NT2/D1 (cell line): ENCODE data around the gene DMD.

Experiments
- DNase-seq: peaks from one replicate; pipeline ENCODE4 v3.0.0-alpha.2; 2011; ENCODE audit warnings: low read depth, low spot score
- H3K27me3 ChIP-seq: 2 replicates; pipeline ENCODE4 v1.6.0; 2011; ENCODE audit warnings: mild to moderate bottlenecking; ENCODE audit not compliant: insufficient read length, insufficient read depth
- H3K36me3 ChIP-seq: 2 replicates; pipeline ENCODE4 v1.6.1; 2011; ENCODE audit warnings: mild to moderate bottlenecking, low read length, mixed read lengths; ENCODE audit not compliant: insufficient read depth, insufficient read length
- H3K4me1 ChIP-seq: 2 replicates; pipeline ENCODE4 v1.5.1; 2011; ENCODE audit not compliant: insufficient read depth, insufficient read length
- H3K4me3 ChIP-seq: 2 replicates; pipeline ENCODE4 v1.5.1; 2011; ENCODE audit warnings: low read depth; ENCODE audit not compliant: insufficient read length
- H3K9ac ChIP-seq: 2 replicates; pipeline ENCODE4 v1.6.0; 2011; ENCODE audit warnings: low read depth; ENCODE audit not compliant: insufficient read length
- H3K9me3 ChIP-seq: 2 replicates; pipeline ENCODE4 v1.5.1; 2011; ENCODE audit warnings: mild to moderate bottlenecking, low read length; ENCODE audit not compliant: insufficient read depth
- SUZ12 ChIP-seq: IDR thresholded peaks from 2 replicates; pipeline ENCODE4 v1.6.1; 2011; ENCODE audit not compliant: insufficient read length, insufficient read depth; ENCODE audit errors: extremely low read depth
- YY1 ChIP-seq: IDR thresholded peaks from 2 replicates; pipeline ENCODE4 v1.6.1; 2011; ENCODE audit not compliant: insufficient read length, insufficient read depth
- ZNF274 ChIP-seq: IDR thresholded peaks from 2 replicates; pipeline ENCODE4 v1.6.1; 2011; ENCODE audit warnings: mild to moderate bottlenecking, low read depth, low read length

Gene DMD

GRCh38 chrX:31606771-31607170 lies 1604.6 kb downstream of the DMD start:
- Histone ChIP-seq H3K27me3 (no peaks in the 10 kb centered on the region), H3K4me1 (no peaks in the 10 kb centered on the region), H3K36me3 (no peaks in the 10 kb centered on the region), H3K9me3 (no peaks in the 10 kb centered on the region), H3K4me3 (no peak overlapping the region), H3K9ac (no peak overlapping the region)
- DNase-seq, result no peak
- TF ChIP-seq YY1 (no peak), ZNF274 (no peak)

GRCh38 chrX:31604629-31605221 lies 1606.6 kb downstream of the DMD start:
- no peak overlapping the region for H3K9ac ChIP-seq
- H3K4me1 ChIP-seq, result no peaks in the 10 kb centered on the region
- H3K27me3 ChIP-seq, result no peaks in the 10 kb centered on the region
- DNase-seq, result no peak
- TF ChIP-seq SUZ12, result no peak
- TF ChIP-seq YY1, result no peak
- no peak for TF ChIP-seq ZNF274
- no peaks in the 10 kb centered on the region for H3K36me3 ChIP-seq
- no peak overlapping the region for H3K4me3 ChIP-seq
- H3K9me3 ChIP-seq, result no peaks in the 10 kb centered on the region

- TF ChIP-seq SUZ12 (no peak), YY1 (no peak), ZNF274 (no peak)
- Histone ChIP-seq H3K4me3 (no peak overlapping the region), H3K9ac (no peak overlapping the region), H3K36me3 (no peaks in the 10 kb centered on the region), H3K9me3 (no peaks in the 10 kb centered on the region), H3K4me1 (no peaks in the 10 kb centered on the region), H3K27me3 (no peaks in the 10 kb centered on the region)
- DNase-seq, result no peak
Measured at GRCh38 chrX:31603411-31604120, 1607.8 kb downstream of the DMD start.

GRCh38 chrX:31600823-31601222 lies 1610.5 kb downstream of the DMD start:
- Histone ChIP-seq H3K36me3 (no peaks in the 10 kb centered on the region), H3K27me3 (no peaks in the 10 kb centered on the region), H3K9ac (no peak overlapping the region), H3K9me3 (no peaks in the 10 kb centered on the region), H3K4me3 (no peak overlapping the region), H3K4me1 (no peaks in the 10 kb centered on the region)
- no peak for DNase-seq
- no peak for TF ChIP-seq YY1
- no peak for TF ChIP-seq SUZ12

GRCh38 chrX:31593353-31593752 lies 1618.0 kb downstream of the DMD start:
- H3K36me3 ChIP-seq, result no peaks in the 10 kb centered on the region
- no peak for DNase-seq
- no peak overlapping the region for H3K4me3 ChIP-seq
- H3K4me1 ChIP-seq, result no peaks in the 10 kb centered on the region
- no peak overlapping the region for H3K9ac ChIP-seq
- H3K27me3 ChIP-seq, result no peaks in the 10 kb centered on the region
- no peak for TF ChIP-seq ZNF274
- TF ChIP-seq YY1, result no peak
- TF ChIP-seq SUZ12, result no peak
- H3K9me3 ChIP-seq, result no peaks in the 10 kb centered on the region

- Histone ChIP-seq H3K36me3 (no peaks in the 10 kb centered on the region), H3K4me1 (no peaks in the 10 kb centered on the region), H3K4me3 (no peak overlapping the region), H3K9me3 (no peaks in the 10 kb centered on the region), H3K27me3 (no peaks in the 10 kb centered on the region), H3K9ac (no peak overlapping the region)
- TF ChIP-seq YY1 (no peak), SUZ12 (no peak), ZNF274 (no peak)
- no peak for DNase-seq
Measured at GRCh38 chrX:31591355-31591754, 1620.0 kb downstream of the DMD start.

GRCh38 chrX:31590581-31591114 lies 1620.7 kb downstream of the DMD start:
- DNase-seq, result no peak

More at GRCh38 chrX:31590581-31591114, 1620.7 kb downstream of the DMD start:
- Histone ChIP-seq H3K27me3 (no peaks in the 10 kb centered on the region), H3K4me1 (no peaks in the 10 kb centered on the region), H3K36me3 (no peaks in the 10 kb centered on the region), H3K9me3 (no peaks in the 10 kb centered on the region), H3K9ac (no peak overlapping the region), H3K4me3 (no peak overlapping the region)
- TF ChIP-seq SUZ12 (no peak), YY1 (no peak), ZNF274 (no peak)
